WTC11 (cell line): ENCODE results near the gene ALDH8A1. TPM values are rescaled to one million over a fixed set of nuclear protein-coding genes. Genes with fewer than 3 reads are reported as not detected.

ENCODE experiments used
- ATAC-seq: fragments of 200-7000 bp; cut with Tn5 transposase; 2 replicates; pipeline ENCODE4 v1.10.0; 2021; ENCODE audit warnings: mild to moderate bottlenecking, moderate library complexity
- CTCF ChIA-PET: fragments of 300-600 bp; sonication (Branson Sonifier 250); formaldehyde crosslinking; loops from one replicate; lab custom pipeline; 2021; ENCODE audit warnings: antibody characterized with exemption; lab: Charles Lee
- POLR2A ChIA-PET: fragments of 350-600 bp; sonication (Branson Sonifier 250); formaldehyde crosslinking; loops from one replicate; lab custom pipeline; 2021; ENCODE audit warnings: antibody characterized with exemption; lab: Charles Lee
- DNase-seq: peaks from one replicate; pipeline ENCODE4 v3.0.0; 2021; ENCODE audit warnings: low spot score
- H3K27ac Mint-ChIP-seq: 2 replicates; pipeline ENCODE4 v1.8.0; 2021; ENCODE audit warnings: mixed read lengths
- H3K27me3 Mint-ChIP-seq: 2 replicates; pipeline ENCODE4 v1.8.0; 2021; ENCODE audit warnings: low read depth, mild to moderate bottlenecking, moderate library complexity, mixed read lengths
- H3K36me3 Mint-ChIP-seq: 2 replicates; pipeline ENCODE4 v1.8.0; 2021; ENCODE audit warnings: mixed read lengths
- H3K4me1 Mint-ChIP-seq: 2 replicates; pipeline ENCODE4 v1.8.0; 2022; ENCODE audit warnings: mixed read lengths
- H3K4me3 Mint-ChIP-seq: 2 replicates; pipeline ENCODE4 v1.8.0; 2021; ENCODE audit warnings: mild to moderate bottlenecking, moderate library complexity, mixed read lengths
- H3K9me3 Mint-ChIP-seq: 2 replicates; pipeline ENCODE4 v1.8.0; 2021; ENCODE audit warnings: mixed read lengths
- E2F5 ChIP-seq: sonication (generic); formaldehyde crosslinking; IDR thresholded peaks from 2 replicates; pipeline ENCODE4 v1.8.1; 2022; ENCODE audit warnings: mild to moderate bottlenecking, moderate library complexity, missing genetic modification reagents
- FOXP1 ChIP-seq: sonication (generic); formaldehyde crosslinking; IDR thresholded peaks from 2 replicates; pipeline ENCODE4 v1.8.0; 2022; ENCODE audit warnings: missing genetic modification reagents, mild to moderate bottlenecking, moderate library complexity, borderline replicate concordance
- NFE2L1 ChIP-seq: sonication (generic); formaldehyde crosslinking; IDR thresholded peaks from 2 replicates; pipeline ENCODE4 v1.8.1; 2023; ENCODE audit warnings: missing genetic modification reagents
- NFYB ChIP-seq: sonication (generic); formaldehyde crosslinking; conservative IDR thresholded peaks from 2 replicates; pipeline ENCODE4 v1.8.0; 2022; ENCODE audit warnings: low read depth, missing genetic modification reagents
- NR1H2 ChIP-seq: sonication (generic); formaldehyde crosslinking; IDR thresholded peaks from 2 replicates; pipeline ENCODE4 v1.9.0; 2021; ENCODE audit warnings: mild to moderate bottlenecking, moderate library complexity, missing genetic modification reagents
- NR2C2 ChIP-seq: sonication (generic); formaldehyde crosslinking; IDR thresholded peaks from 2 replicates; pipeline ENCODE4 v1.8.0; 2022; ENCODE audit warnings: mild to moderate bottlenecking, missing genetic modification reagents
- PRDM15 ChIP-seq: sonication (generic); formaldehyde crosslinking; IDR thresholded peaks from 2 replicates; pipeline ENCODE4 v1.8.0; 2022; ENCODE audit warnings: missing genetic modification reagents
- RORB ChIP-seq: fragments of 250-450 bp; sonication (Bioruptor Pico); IDR thresholded peaks from 2 replicates; pipeline ENCODE4 v1.9.0; 2021; ENCODE audit warnings: mild to moderate bottlenecking
- SOX15 ChIP-seq: fragments of 250-450 bp; sonication (Bioruptor Pico); IDR thresholded peaks from 2 replicates; pipeline ENCODE4 v1.9.0; 2021; ENCODE audit warnings: mild to moderate bottlenecking
- STAT6 ChIP-seq: sonication (generic); formaldehyde crosslinking; conservative IDR thresholded peaks from 2 replicates; pipeline ENCODE4 v1.8.1; 2023; ENCODE audit warnings: mild to moderate bottlenecking, low read depth, missing genetic modification reagents, moderate library complexity
- TEAD1 ChIP-seq: sonication (generic); formaldehyde crosslinking; IDR thresholded peaks from 2 replicates; pipeline ENCODE4 v1.8.0; 2022; ENCODE audit warnings: mild to moderate bottlenecking, missing genetic modification reagents
- ZNF263 ChIP-seq: sonication (generic); formaldehyde crosslinking; IDR thresholded peaks from 2 replicates; pipeline ENCODE4 v1.8.1; 2022; ENCODE audit warnings: low read depth, mild to moderate bottlenecking, moderate library complexity, missing genetic modification reagents
- ZNF671 ChIP-seq: fragments of 250-450 bp; sonication (Bioruptor Pico); IDR thresholded peaks from 2 replicates; pipeline ENCODE4 v1.8.0; 2021; ENCODE audit warnings: mild to moderate bottlenecking
- total RNA-seq: library from RNA; stranded (reverse); gene quantifications from 3 replicates; pipeline ENCODE4 v1.2.3, GENCODE V29; 2021
- TF ChIP-seq, protein P1 (sequence below): sonication (generic); formaldehyde crosslinking; IDR thresholded peaks from 2 replicates; pipeline ENCODE4 v1.8.1; 2022; ENCODE audit warnings: low read depth, mild to moderate bottlenecking, moderate library complexity, missing genetic modification reagents, borderline replicate concordance
- TF ChIP-seq, protein P2 (sequence below): fragments of 200-600 bp; IDR thresholded peaks from 2 replicates; pipeline ENCODE4 v1.8.0; 2022; ENCODE audit warnings: antibody characterized with exemption
- TF ChIP-seq, protein P3 (sequence below): sonication (generic); formaldehyde crosslinking; IDR thresholded peaks from 2 replicates; pipeline ENCODE4 v1.8.0; 2022; ENCODE audit warnings: mild to moderate bottlenecking, missing genetic modification reagents
- TF ChIP-seq, protein P4 (sequence below): sonication (generic); formaldehyde crosslinking; IDR thresholded peaks from 2 replicates; pipeline ENCODE4 v1.8.1; 2022; ENCODE audit warnings: missing genetic modification reagents, borderline replicate concordance
- TF ChIP-seq, protein P5 (sequence below): sonication (generic); formaldehyde crosslinking; IDR thresholded peaks from 2 replicates; pipeline ENCODE4 v1.8.1; 2022; ENCODE audit warnings: low read depth, missing genetic modification reagents, borderline replicate concordance

Gene ALDH8A1
- total RNA-seq, 1 experiment from 2014 or later, result 0.17 TPM

DNA sequence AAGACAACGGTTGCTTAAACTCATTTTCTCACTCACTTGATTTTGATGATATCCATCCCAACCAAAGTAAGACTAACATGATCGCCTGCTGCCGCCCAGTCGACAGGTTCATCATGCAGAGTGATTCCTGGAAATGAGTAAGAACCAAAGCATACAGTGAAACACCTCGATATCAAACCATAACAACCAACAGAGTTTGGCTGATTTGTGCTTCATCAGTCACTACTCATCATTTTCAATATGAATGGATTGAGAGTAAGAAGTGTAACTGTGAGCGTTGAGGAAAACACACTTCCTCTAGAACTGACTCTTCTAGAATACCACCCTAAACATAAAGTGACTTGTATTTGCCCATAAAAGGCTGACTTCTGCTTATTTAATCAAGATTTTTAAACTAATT is 29.2 kb upstream of the ALDH8A1 start:
- Mint-ChIP-seq H3K27ac (no peak overlapping the region), H3K4me3 (no peak overlapping the region), H3K36me3 (peaks cover 25% of the 10 kb centered on the region), H3K27me3 (no peaks in the 10 kb centered on the region), H3K4me1 (no peaks in the 10 kb centered on the region), H3K9me3 (no peaks in the 10 kb centered on the region)
- ChIA-PET POLR2A (no interaction called here), CTCF (no interaction called here)
- no peak for DNase-seq
- ATAC-seq, result no peak
- TF ChIP-seq, protein P1, sequence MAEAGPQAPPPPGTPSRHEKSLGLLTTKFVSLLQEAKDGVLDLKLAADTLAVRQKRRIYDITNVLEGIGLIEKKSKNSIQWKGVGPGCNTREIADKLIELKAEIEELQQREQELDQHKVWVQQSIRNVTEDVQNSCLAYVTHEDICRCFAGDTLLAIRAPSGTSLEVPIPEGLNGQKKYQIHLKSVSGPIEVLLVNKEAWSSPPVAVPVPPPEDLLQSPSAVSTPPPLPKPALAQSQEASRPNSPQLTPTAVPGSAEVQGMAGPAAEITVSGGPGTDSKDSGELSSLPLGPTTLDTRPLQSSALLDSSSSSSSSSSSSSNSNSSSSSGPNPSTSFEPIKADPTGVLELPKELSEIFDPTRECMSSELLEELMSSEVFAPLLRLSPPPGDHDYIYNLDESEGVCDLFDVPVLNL, result no peak
- no peak for TF ChIP-seq NR1H2 (CRISPR knock-in tag)
- no peak for TF ChIP-seq ZNF671 (CRISPR knock-in tag)
- TF ChIP-seq, protein P2, sequence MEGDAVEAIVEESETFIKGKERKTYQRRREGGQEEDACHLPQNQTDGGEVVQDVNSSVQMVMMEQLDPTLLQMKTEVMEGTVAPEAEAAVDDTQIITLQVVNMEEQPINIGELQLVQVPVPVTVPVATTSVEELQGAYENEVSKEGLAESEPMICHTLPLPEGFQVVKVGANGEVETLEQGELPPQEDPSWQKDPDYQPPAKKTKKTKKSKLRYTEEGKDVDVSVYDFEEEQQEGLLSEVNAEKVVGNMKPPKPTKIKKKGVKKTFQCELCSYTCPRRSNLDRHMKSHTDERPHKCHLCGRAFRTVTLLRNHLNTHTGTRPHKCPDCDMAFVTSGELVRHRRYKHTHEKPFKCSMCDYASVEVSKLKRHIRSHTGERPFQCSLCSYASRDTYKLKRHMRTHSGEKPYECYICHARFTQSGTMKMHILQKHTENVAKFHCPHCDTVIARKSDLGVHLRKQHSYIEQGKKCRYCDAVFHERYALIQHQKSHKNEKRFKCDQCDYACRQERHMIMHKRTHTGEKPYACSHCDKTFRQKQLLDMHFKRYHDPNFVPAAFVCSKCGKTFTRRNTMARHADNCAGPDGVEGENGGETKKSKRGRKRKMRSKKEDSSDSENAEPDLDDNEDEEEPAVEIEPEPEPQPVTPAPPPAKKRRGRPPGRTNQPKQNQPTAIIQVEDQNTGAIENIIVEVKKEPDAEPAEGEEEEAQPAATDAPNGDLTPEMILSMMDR, result no peak
- no peak for TF ChIP-seq RORB
- TF ChIP-seq ZNF263 (CRISPR knock-in tag), result no peak
- TF ChIP-seq STAT6, result no peak
- no peak for TF ChIP-seq NFYB (CRISPR knock-in tag)
- no peak for TF ChIP-seq NR2C2
- TF ChIP-seq, protein P3, sequence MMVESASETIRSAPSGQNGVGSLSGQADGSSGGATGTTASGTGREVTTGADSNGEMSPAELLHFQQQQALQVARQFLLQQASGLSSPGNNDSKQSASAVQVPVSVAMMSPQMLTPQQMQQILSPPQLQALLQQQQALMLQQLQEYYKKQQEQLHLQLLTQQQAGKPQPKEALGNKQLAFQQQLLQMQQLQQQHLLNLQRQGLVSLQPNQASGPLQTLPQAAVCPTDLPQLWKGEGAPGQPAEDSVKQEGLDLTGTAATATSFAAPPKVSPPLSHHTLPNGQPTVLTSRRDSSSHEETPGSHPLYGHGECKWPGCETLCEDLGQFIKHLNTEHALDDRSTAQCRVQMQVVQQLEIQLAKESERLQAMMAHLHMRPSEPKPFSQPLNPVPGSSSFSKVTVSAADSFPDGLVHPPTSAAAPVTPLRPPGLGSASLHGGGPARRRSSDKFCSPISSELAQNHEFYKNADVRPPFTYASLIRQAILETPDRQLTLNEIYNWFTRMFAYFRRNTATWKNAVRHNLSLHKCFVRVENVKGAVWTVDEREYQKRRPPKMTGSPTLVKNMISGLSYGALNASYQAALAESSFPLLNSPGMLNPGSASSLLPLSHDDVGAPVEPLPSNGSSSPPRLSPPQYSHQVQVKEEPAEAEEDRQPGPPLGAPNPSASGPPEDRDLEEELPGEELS (CRISPR knock-in tag), result no peak
- no peak for TF ChIP-seq TEAD1 (CRISPR knock-in tag)
- TF ChIP-seq PRDM15 (CRISPR knock-in tag), result no peak
- TF ChIP-seq NFE2L1, result no peak
- no peak for TF ChIP-seq E2F5 (CRISPR knock-in tag)
- no peak for TF ChIP-seq FOXP1
- TF ChIP-seq, protein P4, sequence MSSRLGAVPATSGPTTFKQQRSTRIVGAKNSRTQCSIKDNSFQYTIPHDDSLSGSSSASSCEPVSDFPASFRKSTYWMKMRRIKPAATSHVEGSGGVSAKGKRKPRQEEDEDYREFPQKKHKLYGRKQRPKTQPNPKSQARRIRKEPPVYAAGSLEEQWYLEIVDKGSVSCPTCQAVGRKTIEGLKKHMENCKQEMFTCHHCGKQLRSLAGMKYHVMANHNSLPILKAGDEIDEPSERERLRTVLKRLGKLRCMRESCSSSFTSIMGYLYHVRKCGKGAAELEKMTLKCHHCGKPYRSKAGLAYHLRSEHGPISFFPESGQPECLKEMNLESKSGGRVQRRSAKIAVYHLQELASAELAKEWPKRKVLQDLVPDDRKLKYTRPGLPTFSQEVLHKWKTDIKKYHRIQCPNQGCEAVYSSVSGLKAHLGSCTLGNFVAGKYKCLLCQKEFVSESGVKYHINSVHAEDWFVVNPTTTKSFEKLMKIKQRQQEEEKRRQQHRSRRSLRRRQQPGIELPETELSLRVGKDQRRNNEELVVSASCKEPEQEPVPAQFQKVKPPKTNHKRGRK (CRISPR knock-in tag), result no peak
- TF ChIP-seq, protein P5, sequence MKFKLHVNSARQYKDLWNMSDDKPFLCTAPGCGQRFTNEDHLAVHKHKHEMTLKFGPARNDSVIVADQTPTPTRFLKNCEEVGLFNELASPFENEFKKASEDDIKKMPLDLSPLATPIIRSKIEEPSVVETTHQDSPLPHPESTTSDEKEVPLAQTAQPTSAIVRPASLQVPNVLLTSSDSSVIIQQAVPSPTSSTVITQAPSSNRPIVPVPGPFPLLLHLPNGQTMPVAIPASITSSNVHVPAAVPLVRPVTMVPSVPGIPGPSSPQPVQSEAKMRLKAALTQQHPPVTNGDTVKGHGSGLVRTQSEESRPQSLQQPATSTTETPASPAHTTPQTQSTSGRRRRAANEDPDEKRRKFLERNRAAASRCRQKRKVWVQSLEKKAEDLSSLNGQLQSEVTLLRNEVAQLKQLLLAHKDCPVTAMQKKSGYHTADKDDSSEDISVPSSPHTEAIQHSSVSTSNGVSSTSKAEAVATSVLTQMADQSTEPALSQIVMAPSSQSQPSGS (CRISPR knock-in tag), result no peak
- TF ChIP-seq SOX15, result no peak
